WERI-Rb-1 (cell line): ENCODE data around the gene LRCH4.

ENCODE experiments used
- DNase-seq: peaks from one replicate; pipeline ENCODE4 v3.0.0-alpha.2; 2020
- H3K27ac ChIP-seq: fragments of 250-450 bp; sonication (Bioruptor Pico); 2 replicates; pipeline ENCODE4 v1.5.1; 2020; ENCODE audit warnings: mild to moderate bottlenecking, moderate library complexity
- H3K27me3 ChIP-seq: fragments of 250-450 bp; sonication (Bioruptor Pico); 2 replicates; pipeline ENCODE4 v1.5.1; 2021; ENCODE audit warnings: mild to moderate bottlenecking, low read depth, moderate library complexity; ENCODE audit not compliant: insufficient read depth, severe bottlenecking
- H3K36me3 ChIP-seq: fragments of 250-450 bp; sonication (Bioruptor Pico); 2 replicates; pipeline ENCODE4 v1.5.1; 2020; ENCODE audit warnings: mild to moderate bottlenecking, moderate library complexity
- H3K4me3 ChIP-seq: 2 replicates; pipeline ENCODE4 v1.5.1; 2011; ENCODE audit warnings: low read depth, mild to moderate bottlenecking, control low read depth, low read length
- H3K9me3 ChIP-seq: fragments of 250-450 bp; sonication (Bioruptor Pico); 2 replicates; pipeline ENCODE4 v1.5.1; 2021; ENCODE audit warnings: mild to moderate bottlenecking, moderate library complexity; ENCODE audit not compliant: severe bottlenecking
- TF ChIP-seq, protein P1 (sequence below): IDR thresholded peaks from 2 replicates; pipeline ENCODE4 v1.5.1; 2011; ENCODE audit warnings: low read depth, mild to moderate bottlenecking, control low read depth, inconsistent platforms, low read length

LRCH4 gene

DNA sequence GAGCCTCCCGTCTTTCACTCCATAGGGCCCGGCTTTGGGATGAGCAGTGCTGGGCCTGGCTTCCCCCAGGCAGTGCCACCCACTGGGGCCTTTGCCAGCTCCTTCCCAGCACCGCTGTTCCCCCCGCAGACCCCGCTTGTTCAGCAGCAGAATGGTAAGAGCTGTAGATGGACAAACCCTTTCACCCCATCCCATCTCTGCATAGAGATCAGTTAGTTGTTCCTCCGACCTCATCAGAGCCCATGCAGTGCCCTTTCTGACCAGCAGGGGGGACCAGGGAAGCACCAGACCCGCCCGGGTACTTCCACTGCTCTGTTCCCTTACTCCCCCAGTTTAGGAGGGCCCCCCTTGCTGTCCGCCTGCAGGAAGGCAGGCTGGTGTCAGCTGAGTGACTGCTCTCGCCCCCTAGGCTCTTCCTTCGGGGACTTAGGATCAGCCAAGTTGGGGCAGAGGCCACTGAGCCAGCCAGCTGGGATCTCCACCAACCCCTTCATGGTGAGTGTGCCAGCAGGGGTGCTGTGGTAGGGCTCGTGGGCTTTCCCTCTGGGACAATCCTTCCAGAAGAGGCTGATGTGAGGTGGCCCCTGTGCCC is 22.0 kb downstream of the LRCH4 start:
- TF ChIP-seq, protein P1, sequence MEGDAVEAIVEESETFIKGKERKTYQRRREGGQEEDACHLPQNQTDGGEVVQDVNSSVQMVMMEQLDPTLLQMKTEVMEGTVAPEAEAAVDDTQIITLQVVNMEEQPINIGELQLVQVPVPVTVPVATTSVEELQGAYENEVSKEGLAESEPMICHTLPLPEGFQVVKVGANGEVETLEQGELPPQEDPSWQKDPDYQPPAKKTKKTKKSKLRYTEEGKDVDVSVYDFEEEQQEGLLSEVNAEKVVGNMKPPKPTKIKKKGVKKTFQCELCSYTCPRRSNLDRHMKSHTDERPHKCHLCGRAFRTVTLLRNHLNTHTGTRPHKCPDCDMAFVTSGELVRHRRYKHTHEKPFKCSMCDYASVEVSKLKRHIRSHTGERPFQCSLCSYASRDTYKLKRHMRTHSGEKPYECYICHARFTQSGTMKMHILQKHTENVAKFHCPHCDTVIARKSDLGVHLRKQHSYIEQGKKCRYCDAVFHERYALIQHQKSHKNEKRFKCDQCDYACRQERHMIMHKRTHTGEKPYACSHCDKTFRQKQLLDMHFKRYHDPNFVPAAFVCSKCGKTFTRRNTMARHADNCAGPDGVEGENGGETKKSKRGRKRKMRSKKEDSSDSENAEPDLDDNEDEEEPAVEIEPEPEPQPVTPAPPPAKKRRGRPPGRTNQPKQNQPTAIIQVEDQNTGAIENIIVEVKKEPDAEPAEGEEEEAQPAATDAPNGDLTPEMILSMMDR: peak; percentile 96
- Histone ChIP-seq H3K4me3 (no peak overlapping the region), H3K27me3 (no peaks in the 10 kb centered on the region), H3K36me3 (peaks cover 2% of the 10 kb centered on the region; the same call in 1 of the 2 replicates), H3K27ac (no peak overlapping the region), H3K9me3 (no peaks in the 10 kb centered on the region)
- peak; percentile 81 for DNase-seq

DNA sequence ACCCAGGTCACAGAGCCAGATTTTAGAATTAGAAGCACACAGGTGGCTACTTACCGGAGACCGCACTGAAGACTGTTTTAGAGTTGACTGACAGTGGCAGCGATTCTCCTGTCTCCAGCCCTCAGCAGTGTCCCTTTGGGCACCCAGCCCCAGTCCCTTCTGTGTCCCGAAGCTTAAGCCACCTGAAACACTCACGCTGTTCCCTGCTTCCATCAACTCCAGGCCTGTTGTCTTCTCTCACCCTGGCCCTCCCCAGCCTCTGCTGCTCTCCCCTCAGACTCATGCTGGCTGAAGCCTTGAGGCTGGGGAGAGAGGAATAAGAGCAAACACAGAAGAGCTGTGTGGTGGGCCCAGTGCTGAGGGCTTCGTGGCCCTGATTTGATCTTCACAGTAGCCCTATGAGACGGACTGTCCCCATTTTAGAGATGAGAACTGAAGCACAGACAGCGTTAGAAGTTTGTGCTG is 22.8 kb downstream of the LRCH4 start:
- TF ChIP-seq, protein P1: no peak
- peaks cover 2% of the 10 kb centered on the region; the same call in 1 of the 2 replicates for H3K36me3 ChIP-seq
- DNase-seq: no peak
- no peak overlapping the region for H3K27ac ChIP-seq
- no peaks in the 10 kb centered on the region for H3K27me3 ChIP-seq
- no peak overlapping the region for H3K4me3 ChIP-seq
- no peaks in the 10 kb centered on the region for H3K9me3 ChIP-seq

DNA sequence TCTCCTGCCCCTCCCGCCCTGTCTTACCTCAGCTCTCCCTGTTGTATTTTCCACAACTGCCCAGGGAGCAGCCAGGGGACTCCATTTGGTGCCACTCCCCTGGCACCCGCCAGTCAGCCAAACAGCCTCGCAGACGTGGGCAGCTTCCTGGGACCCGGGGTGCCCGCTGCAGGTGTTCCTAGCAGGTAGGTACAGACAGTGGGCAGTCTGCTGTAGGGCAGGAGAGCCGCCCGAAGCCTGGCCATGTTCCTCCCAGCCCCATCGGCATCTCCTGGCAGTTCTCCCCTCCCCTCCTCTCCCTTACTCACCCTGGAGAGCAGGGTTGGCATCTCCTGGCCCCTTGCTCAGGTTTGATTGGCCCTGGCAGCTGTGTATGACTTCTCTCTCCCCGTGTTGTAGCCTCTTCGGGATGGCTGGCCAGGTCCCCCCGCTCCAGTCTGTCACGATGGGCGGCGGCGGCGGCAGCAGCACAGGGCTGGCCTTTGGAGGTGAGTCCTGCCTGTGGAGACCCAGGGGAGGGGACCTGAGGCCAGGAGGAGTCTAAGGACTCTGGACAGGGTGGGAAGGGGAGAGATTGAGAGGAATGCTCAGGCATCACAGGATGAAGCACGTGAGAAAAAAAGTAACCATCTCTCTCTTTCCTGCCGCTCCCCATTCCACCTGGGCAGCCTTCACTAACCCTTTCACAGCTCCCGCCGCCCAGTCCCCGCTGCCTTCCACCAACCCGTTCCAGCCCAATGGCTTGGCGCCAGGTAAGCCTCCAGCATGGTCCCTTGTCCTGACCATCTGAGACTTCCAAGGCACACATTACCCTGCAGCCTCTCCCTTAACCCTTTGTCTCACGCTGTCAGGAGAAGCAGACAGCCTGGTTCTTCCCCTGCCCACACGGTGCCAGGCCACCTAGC is 23.5 kb downstream of the LRCH4 start:
- TF ChIP-seq, protein P1: no peak
- no peak overlapping the region for H3K27ac ChIP-seq
- DNase-seq: no peak
- no peaks in the 10 kb centered on the region for H3K27me3 ChIP-seq
- peaks cover 2% of the 10 kb centered on the region; the same call in 1 of the 2 replicates for H3K36me3 ChIP-seq
- no peak overlapping the region for H3K4me3 ChIP-seq
- H3K9me3 ChIP-seq: no peaks in the 10 kb centered on the region

DNA sequence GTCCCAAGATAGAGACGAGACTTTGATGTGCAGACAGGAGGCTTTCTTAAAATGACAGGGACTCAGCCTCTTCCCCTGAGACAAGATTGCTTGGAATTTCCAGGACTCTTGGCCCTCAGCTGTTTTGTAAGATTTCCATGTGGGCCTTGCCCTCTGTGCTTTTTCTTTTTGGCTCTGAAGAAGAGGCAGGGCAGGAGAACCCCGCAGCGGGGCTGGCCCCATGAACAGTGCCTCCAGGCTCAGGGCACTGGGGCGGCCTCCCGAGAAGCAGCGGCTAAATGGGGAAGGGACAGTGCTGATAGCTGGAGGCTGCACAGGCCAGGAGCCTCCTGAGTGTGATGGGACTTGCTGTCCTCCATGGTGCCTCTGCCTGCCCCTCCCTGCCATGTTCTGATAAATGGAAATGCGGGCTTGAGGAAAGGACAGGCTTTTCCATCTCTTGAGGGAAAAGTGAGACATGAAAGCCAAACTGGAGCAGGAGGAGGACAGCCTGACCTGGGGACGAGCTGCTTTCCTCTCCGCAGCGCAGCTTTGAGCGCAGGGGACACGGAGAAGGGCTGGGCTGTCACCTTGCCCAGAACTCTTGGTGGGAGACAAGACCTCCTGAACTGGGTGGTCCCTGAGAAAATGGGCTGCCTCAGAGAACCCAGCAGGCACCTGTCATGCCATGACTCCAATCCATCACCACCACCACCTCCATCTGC is 24.3 kb downstream of the LRCH4 start:
- no peak for DNase-seq
- Histone ChIP-seq H3K27ac (no peak overlapping the region), H3K36me3 (peaks cover 2% of the 10 kb centered on the region; the same call in 1 of the 2 replicates), H3K4me3 (no peak overlapping the region), H3K27me3 (no peaks in the 10 kb centered on the region), H3K9me3 (no peaks in the 10 kb centered on the region)
- TF ChIP-seq, protein P1: no peak

DNA sequence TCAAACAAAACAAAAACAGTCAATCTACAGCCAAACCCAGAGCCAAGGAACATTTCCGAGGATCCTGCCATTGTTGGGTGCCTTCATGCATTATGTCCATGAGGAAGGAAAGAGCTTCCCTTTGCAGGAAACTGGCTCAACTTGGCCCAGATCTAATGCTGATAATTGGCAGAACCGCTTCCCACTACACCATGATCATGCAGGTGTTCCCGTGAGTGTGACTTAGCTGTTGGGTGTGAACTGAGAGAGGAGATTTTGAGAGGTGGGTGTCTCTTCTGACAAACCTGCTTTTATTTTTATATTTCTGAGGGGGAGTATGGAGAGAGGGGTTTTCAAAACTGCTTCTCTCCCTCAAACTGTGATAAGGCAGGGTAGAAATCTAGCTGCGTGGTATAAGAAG is 26.8 kb downstream of the LRCH4 start:
- DNase-seq: no peak
- H3K27ac ChIP-seq: no peak overlapping the region
- no peak overlapping the region for H3K4me3 ChIP-seq
- H3K27me3 ChIP-seq: no peaks in the 10 kb centered on the region
- peaks cover 8% of the 10 kb centered on the region for H3K36me3 ChIP-seq
- TF ChIP-seq, protein P1: no peak
- no peaks in the 10 kb centered on the region for H3K9me3 ChIP-seq
